ENCODE data around the gene GPRIN1.

GRCh38 chr5:176644878-176645670, 35.1 kb upstream of the GPRIN1 start:
- TF ChIP-seq POLR2A (IDR thresholded peaks at IDR 0.05) (no peak), CTCF (IDR thresholded peaks at IDR 0.05) (no peak)

Measured in Peyer's patch (tissue), 4 donors.